ENCODE measurements around the gene PIK3CD.
"Not testable (repeated sequence)": the region's sequence is repeated elsewhere in the genome, so short reads cannot be mapped to it uniquely, and the experiment has no call there.

PIK3CD gene

DNA sequence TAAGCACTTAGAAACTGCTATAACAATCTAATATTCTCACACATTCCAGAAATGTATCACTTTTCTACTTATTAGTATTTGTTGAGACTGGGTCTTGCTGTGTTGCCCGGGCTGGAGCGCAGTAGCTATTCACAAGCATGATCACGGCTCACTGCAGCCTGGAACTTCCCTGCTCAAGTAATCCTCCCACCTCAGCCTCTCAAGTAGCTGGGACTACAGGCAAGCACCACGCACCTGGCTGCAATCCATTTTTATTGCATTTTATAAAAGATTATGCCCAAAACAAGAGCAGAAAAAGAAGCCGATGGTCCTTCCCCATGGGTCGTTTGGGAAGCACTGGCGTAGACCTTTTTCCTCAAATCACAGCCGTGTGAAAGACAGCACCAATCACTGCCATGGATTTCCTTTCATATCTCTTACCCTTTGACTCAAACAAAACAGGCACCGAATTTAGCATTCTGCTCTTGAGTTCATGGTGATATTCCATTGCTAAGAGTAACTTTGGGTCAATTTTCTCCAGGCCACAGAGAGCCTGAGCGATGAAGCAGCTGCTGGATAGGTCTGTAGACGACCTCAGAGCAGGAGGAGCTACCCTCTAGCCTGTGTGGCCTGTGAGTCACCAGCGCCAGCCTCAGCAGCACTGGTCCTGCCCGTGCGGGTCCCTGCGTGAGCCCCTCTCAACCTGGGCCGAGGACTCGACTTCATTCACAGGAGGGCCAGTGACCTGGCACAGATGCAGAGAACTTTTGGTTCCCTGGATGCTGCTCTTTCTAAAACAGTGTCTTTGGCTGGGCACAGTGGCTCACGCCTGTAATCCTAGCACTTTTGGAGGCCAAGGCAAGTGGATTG lies 80.8 kb downstream of the PIK3CD start:
- no peak for DNase-seq (ENCODE audit: low read depth in 1 of 2, low spot score in 1 of 2)

DNA sequence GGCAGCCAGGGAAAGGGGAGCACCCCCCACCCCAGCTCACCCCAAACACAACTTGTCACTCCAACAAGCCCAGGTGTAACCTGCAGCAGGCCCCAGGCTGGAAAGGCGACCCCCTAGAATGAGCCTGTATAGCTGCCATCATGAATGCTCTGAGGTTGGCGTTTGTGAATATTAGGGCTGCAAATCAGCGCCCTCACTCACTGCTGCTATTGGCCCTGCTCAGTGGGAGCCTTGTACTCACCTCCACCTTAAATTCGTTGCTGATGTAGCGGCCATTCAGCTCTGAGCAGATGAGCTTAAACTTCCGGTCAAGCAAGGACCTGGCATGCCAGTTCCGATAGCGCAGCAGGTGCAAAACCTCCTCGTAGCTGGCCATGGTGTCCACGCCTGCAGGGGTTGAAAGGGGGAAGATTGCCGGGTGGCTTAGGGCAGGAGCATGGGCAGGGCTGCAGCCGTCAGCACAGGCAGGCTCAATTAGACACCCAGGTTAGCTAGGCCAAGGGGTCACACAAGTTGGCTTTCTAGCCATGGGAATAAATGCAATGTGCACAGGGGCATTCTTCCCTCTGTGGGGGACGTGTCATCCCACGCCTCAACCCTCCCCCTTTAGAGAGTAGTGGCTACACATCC lies 81.7 kb downstream of the PIK3CD start:
- no peak for DNase-seq (ENCODE audit: low read depth in 1 of 2, low spot score in 1 of 2)

DNA sequence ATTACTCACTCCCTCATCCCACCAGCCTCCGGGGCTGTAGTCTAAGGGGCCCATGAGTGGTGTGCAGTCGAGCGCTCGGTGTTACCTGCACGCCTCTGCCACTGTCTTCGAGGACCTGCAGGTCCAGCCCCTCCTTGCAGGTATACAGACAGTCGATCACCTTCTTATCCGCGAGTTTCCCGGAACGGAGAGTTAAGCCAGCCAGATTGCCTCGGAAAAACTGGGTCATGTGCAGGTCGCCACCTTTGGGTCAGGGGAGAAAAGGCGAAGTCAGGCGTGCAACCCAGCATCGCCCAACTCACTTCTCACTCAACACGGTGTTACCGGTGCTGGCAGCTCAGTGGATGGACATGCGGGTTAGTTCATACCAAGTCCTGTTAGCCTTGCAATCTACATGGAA lies 84.3 kb downstream of the PIK3CD start:
- no peak for DNase-seq (ENCODE audit: low read depth in 1 of 2, low spot score in 1 of 2)

- DNase-seq (ENCODE audit: low read depth in 1 of 2, low spot score in 1 of 2): no peak
Observed at GRCh38 chr1:9736241-9736640, 84.7 kb downstream of the PIK3CD start.

- DNase-seq (ENCODE audit: low read depth in 1 of 2, low spot score in 1 of 2): no peak
Observed at GRCh38 chr1:9737057-9737456, 85.5 kb downstream of the PIK3CD start.

DNA sequence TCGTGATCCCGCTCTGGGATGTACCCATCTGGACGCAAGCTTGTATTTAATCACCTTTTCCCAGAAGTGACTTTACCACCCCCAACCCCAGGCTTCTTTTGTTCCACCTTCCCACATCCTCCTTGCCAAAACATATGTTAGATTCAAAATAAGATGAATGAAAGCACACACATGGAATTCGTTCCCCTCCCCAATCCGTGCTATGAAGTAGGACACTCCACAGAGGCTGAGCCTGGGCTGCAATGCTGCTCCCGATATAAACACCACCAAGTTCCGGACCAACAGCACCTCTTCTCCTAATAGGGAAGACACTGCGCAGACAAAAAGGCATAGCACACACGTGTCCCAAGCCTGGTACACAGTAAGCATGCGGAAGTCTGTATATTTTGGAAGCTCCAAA lies 86.1 kb downstream of the PIK3CD start:
- DNase-seq (ENCODE audit: low read depth in 1 of 2, low spot score in 1 of 2): no peak

DNA sequence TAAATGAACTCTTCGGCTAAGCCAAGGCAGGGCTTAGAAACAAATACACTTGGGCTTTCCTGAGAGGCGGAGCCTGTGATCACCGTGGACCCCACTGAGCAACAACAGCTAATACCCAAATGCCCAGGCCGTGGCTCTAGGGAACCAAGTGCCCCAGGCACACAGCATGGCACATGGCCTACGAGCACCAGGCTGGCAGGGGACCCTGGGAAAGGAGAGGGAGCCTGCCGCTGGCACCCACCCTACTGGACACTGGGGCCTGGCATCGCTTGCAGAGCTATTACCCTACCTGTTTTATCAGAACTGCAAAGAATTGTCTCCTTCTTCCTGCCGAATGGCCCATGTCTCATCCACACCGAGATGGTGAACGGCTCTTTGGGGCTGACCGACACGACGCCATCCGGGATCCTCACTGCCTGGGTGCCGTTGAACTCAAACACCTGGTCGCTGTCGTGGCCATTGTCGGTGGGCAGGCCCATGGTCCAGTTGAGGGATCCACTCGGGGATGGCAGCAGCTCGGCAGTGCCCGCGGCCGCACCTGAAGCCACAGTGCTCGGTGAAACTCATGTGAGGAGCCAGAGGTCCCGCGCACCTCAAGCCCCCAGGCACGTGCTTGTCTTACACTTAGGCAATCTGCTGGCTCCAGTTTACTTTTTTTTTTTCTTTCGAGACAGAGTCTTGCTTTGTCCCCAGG lies 92.7 kb downstream of the PIK3CD start:
- DNase-seq (ENCODE audit: low read depth in 1 of 2, low spot score in 1 of 2): no peak

- DNase-seq (ENCODE audit: low read depth in 1 of 2, low spot score in 1 of 2): no peak
Observed at GRCh38 chr1:9746211-9746610, 94.7 kb downstream of the PIK3CD start.

GRCh38 chr1:9746651-9747050 lies 95.1 kb downstream of the PIK3CD start:
- no peak for DNase-seq (ENCODE audit: low read depth in 1 of 2, low spot score in 1 of 2)

GRCh38 chr1:9748391-9748790 lies 96.9 kb downstream of the PIK3CD start:
- DNase-seq (ENCODE audit: low read depth in 1 of 2, low spot score in 1 of 2): not testable (repeated sequence)

- DNase-seq (ENCODE audit: low read depth in 1 of 2, low spot score in 1 of 2): no peak
Observed at GRCh38 chr1:9749361-9749760, 97.8 kb downstream of the PIK3CD start.

DNA sequence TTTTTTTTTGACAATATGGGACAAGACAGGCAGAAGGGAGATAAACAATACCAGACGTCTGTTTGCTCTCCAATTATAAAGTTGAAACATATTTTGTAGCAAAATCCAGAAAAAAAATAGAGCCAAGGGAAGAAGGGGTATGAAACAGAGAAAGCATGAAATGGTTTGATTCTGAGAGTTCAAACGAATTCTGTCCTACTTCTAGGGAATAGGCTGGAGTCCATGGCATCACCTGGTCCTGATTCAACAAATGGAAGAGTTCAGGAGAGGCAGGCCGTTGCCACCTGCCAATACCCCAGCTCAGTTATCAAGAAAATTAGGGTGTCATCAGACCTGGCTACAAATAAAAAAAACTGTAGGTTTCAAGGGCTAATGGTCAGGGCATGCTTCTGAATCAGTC lies 100.4 kb downstream of the PIK3CD start:
- DNase-seq (ENCODE audit: low read depth in 1 of 2, low spot score in 1 of 2): no peak

- no peak for DNase-seq (ENCODE audit: low read depth in 1 of 2, low spot score in 1 of 2)
Observed at GRCh38 chr1:9753121-9753531, 101.6 kb downstream of the PIK3CD start.

DNA sequence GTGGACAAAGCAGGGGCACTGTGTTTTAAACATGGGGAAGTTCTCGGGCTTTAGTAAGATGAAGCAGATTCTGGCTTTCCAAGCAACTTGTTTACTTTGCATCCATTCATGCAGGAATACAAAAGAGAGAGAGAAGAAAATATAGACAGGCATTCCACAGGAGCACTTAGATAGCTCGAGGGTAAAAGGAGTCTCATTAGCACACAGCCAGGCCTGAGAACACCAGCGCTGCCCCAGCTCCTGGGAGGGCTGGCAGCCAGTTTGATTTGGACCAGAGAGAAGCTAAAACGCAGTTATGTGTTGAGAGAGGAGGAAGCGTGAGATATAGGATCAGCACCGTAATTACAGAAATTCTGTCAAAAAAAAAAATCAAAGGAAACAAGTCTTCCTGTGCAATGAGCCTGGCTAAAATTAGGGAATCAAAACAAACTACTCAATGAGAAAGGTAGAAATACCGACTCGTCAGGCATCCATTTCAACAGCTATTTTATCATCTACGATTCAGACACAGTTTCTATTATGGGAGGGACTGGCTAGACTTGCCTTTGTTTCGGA lies 104.0 kb downstream of the PIK3CD start:
- no peak for DNase-seq (ENCODE audit: low read depth in 1 of 2, low spot score in 1 of 2)

DNA sequence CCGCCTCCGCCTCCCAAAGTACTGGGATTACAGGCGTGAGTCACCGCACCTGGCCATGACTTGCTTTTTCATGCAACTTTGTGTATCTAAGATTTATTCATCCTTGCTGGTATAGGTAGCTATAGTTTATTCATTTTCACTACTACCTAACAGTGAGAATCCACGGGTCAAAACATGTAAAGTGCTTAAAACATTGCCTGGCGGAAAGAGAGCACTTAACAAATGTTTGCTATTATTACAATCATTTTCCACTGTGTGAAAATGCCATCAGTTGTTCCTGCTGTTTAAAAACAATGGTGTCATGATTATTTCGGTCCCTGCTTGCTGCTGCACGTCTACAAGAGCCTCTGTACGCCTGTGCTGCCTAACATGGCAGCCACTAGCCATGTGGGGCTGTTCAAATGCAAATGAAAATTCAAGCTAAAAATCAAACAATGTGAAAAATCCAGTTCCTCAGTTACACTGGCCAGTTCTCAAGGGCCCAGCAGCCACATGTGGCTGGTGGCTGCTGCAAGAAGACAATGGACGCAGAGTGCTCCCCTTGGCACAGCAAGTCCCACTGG lies 107.1 kb downstream of the PIK3CD start:
- no peak for DNase-seq (ENCODE audit: low read depth in 1 of 2, low spot score in 1 of 2)

GRCh38 chr1:9759939-9760338 lies 108.4 kb downstream of the PIK3CD start:
- DNase-seq (ENCODE audit: low read depth in 1 of 2, low spot score in 1 of 2): no peak

DNA sequence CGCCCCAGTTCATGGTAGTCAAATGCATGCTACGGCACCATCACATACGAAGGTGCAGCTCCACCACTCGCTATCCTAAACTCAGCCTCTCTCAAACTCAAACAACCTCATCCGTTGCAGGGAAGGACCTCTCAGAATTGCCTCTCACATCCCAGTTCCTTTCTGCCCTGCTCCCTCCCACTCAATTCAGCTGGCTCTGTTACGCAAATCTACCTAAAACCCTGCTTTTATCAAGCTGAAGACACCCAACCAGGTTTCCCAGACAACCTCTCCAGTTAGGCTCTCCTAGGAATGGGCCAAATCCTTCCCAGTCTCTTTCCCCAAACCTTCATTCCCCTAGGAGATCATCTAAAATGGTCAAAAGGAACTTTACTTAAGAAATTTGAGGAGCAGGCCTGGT lies 109.3 kb downstream of the PIK3CD start:
- DNase-seq (ENCODE audit: low read depth in 1 of 2, low spot score in 1 of 2): no peak

DNA sequence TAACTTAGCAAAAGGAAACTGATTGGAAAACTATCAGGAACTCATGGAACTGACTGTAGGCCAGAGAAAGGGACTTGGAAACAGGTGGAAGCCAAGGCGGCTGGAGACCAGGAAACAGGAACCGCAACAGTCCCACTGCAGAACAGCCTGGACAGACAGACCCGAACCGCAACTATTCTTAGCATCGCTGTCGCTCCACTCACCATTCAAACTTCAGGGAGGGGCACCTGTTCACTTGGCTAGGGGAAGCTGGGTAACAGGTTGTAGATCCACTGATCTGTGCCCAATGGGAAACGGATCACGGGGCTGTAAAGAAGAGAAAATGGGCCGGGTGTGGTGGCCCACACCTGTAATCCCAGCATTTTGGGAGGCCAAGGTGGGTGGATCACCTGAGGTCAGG lies 110.3 kb downstream of the PIK3CD start:
- DNase-seq (ENCODE audit: low read depth in 1 of 2, low spot score in 1 of 2): no peak

- not testable (repeated sequence) for DNase-seq (ENCODE audit: low read depth in 1 of 2, low spot score in 1 of 2)
Observed at GRCh38 chr1:9762446-9762845, 110.9 kb downstream of the PIK3CD start.

GRCh38 chr1:9763914-9764313 lies 112.4 kb downstream of the PIK3CD start:
- DNase-seq (ENCODE audit: low read depth in 1 of 2, low spot score in 1 of 2): no peak

- DNase-seq (ENCODE audit: low read depth in 1 of 2, low spot score in 1 of 2): no peak
Observed at GRCh38 chr1:9764550-9764949, 113.0 kb downstream of the PIK3CD start.
